DOHH2 (cell line): Measurements from ENCODE around the gene EML6.
A peak's percentile ranks its signal among the peaks of the same experiment; 100 is the strongest.

ENCODE experiments used
- H3F3A ChIP-seq: fragments of 200-600 bp; sonication (generic), shearing (Covaris generic); 2 replicates; pipeline ENCODE4 v1.6.0; 2016; ENCODE audit warnings: antibody characterized with exemption, mild to moderate bottlenecking; ENCODE audit not compliant: control insufficient read depth, insufficient read depth
- H3K27ac ChIP-seq: fragments of 200-600 bp; sonication (generic); 2 replicates; pipeline ENCODE4 v1.5.1; 2014; ENCODE audit warnings: low read depth, mild to moderate bottlenecking, low read length, moderate library complexity
- H3K27me3 ChIP-seq: fragments of 200-600 bp; sonication (generic); 2 replicates; pipeline ENCODE4 v1.6.1; 2014; ENCODE audit warnings: mild to moderate bottlenecking, low read length, mixed read lengths; ENCODE audit not compliant: control insufficient read depth
- H3K36me3 ChIP-seq: fragments of 200-600 bp; sonication (generic); 2 replicates; pipeline ENCODE4 v1.6.1; 2014; ENCODE audit warnings: mild to moderate bottlenecking, low read length, moderate library complexity, mixed read lengths; ENCODE audit not compliant: control insufficient read depth
- H3K4me1 ChIP-seq: fragments of 200-600 bp; sonication (generic); 2 replicates; pipeline ENCODE4 v1.6.1; 2014; ENCODE audit warnings: mild to moderate bottlenecking, low read length, mixed read lengths; ENCODE audit not compliant: control insufficient read depth
- H3K4me2 ChIP-seq: fragments of 200-600 bp; sonication (generic); 2 replicates; pipeline ENCODE4 v1.6.0; 2014; ENCODE audit warnings: mild to moderate bottlenecking, low read length, moderate library complexity
- H3K4me3 ChIP-seq: fragments of 200-600 bp; sonication (generic); 2 replicates; pipeline ENCODE4 v1.5.1; 2014; ENCODE audit warnings: mild to moderate bottlenecking, low read length, mixed read lengths
- H3K79me2 ChIP-seq: fragments of 200-600 bp; sonication (generic); 2 replicates; pipeline ENCODE4 v1.6.1; 2014; ENCODE audit warnings: mild to moderate bottlenecking, low read length, mixed read lengths; ENCODE audit not compliant: control insufficient read depth
- H3K9me2 ChIP-seq: fragments of 200-600 bp; sonication (generic); replicated peaks from 2 replicates; pipeline ENCODE4 v1.6.1; 2014; ENCODE audit warnings: mild to moderate bottlenecking, low read length, mixed read lengths; ENCODE audit not compliant: control insufficient read depth
- H3K9me3 ChIP-seq: fragments of 200-600 bp; sonication (generic); 2 replicates; pipeline ENCODE4 v1.6.1; 2014; ENCODE audit warnings: antibody characterized with exemption, low read length, mixed read lengths; ENCODE audit not compliant: control insufficient read depth, insufficient read depth
- H4K20me1 ChIP-seq: fragments of 200-600 bp; sonication (generic); 2 replicates; pipeline ENCODE4 v1.6.0; 2014; ENCODE audit warnings: low read depth, mild to moderate bottlenecking, antibody characterized with exemption, low read length, moderate library complexity; ENCODE audit not compliant: control insufficient read depth, insufficient read depth
- EZH2phosphoT487 ChIP-seq: fragments of 200-600 bp; sonication (generic); IDR thresholded peaks from 2 replicates; pipeline ENCODE4 v1.6.1; 2017; ENCODE audit warnings: borderline replicate concordance, mild to moderate bottlenecking, antibody characterized with exemption, low read length, moderate library complexity, mixed read lengths
- TF ChIP-seq, protein P1 (sequence below): fragments of 200-600 bp; sonication (generic); IDR thresholded peaks from one replicate; pipeline ENCODE4 v1.5.1; 2014; ENCODE audit warnings: antibody characterized with exemption, mild to moderate bottlenecking, low read depth, low read length; ENCODE audit not compliant: poor library complexity, severe bottlenecking

Gene EML6

DNA sequence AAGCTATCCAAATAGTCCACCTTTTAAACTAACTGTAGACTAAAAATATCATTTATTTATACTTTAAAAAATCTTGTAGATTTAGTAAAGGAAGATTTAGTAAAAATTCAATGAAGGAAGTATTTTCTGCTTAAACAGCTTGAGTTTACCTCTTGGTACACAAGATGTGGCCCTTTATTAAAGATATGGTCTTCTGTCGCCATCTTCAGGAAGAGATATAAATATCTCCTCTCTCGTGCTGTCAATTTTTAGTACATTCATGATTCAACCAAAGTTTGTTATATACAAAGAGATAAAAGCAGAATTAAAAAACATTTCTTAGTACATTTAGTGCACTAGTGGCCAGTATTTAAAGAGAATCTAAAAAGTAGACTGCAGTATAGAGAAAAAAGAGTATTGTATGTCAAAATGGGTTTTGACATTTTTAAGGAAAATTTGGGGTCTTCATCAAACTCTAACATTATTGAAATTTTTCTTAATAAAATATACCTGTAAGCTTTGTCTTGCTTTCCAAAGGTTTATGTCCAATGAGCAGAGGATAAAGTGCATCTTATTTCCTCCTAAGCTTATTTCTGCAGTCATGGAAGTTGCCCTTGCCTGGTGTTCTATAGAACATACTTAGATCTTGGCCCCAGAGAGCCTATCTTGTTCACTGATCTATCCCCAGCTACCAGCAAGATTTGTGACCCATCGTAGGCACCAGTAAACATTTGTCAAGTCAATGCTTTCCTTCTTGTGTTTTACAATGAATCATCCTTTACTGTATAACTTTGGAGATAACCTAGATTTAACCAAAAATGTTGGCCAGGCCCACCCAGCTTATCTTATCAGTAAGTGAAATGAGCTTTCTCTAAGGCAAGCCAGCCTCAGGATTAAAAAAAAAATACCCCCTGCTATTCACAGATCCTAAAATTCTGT is 18.5 kb upstream of the EML6 start:
- Histone ChIP-seq H3F3A (no peaks in the 10 kb centered on the region), H4K20me1 (no peaks in the 10 kb centered on the region), H3K27me3 (peaks cover 3% of the 10 kb centered on the region; the same call in 1 of the 2 replicates), H3K4me2 (no peak overlapping the region), H3K9me2 (no peaks in the 10 kb centered on the region), H3K9me3 (no peaks in the 10 kb centered on the region), H3K4me1 (peaks cover 21% of the 10 kb centered on the region), H3K27ac (no peak overlapping the region), H3K4me3 (no peak overlapping the region), H3K36me3 (no peaks in the 10 kb centered on the region), H3K79me2 (no peaks in the 10 kb centered on the region)
- TF ChIP-seq EZH2phosphoT487, result no peak
- TF ChIP-seq, protein P1, sequence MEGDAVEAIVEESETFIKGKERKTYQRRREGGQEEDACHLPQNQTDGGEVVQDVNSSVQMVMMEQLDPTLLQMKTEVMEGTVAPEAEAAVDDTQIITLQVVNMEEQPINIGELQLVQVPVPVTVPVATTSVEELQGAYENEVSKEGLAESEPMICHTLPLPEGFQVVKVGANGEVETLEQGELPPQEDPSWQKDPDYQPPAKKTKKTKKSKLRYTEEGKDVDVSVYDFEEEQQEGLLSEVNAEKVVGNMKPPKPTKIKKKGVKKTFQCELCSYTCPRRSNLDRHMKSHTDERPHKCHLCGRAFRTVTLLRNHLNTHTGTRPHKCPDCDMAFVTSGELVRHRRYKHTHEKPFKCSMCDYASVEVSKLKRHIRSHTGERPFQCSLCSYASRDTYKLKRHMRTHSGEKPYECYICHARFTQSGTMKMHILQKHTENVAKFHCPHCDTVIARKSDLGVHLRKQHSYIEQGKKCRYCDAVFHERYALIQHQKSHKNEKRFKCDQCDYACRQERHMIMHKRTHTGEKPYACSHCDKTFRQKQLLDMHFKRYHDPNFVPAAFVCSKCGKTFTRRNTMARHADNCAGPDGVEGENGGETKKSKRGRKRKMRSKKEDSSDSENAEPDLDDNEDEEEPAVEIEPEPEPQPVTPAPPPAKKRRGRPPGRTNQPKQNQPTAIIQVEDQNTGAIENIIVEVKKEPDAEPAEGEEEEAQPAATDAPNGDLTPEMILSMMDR, result peak; percentile 57

DNA sequence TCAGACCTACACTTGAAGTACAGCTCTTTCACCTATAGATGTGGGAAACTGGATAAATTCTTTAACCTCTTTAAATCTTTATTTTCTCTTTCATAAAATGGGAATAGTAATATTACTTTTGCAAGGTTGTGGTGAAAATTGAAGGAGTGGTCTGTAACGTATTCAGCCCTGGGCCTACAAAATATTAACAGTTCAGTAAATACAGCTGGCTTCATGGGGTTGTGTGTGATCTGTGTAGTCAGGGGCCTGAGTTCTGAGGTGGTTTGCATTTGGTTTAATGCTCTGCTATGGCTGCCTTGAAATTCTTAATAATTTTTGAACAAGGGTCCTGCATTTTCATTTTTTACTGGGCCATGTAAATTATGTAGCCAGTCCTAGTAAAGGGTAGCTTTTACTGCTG is 16.8 kb upstream of the EML6 start:
- Histone ChIP-seq H3K27me3 (peaks cover 3% of the 10 kb centered on the region; the same call in 1 of the 2 replicates), H3K4me3 (no peak overlapping the region), H3K4me2 (no peak overlapping the region), H3K27ac (no peak overlapping the region), H3K36me3 (no peaks in the 10 kb centered on the region), H4K20me1 (no peaks in the 10 kb centered on the region), H3K4me1 (peaks cover 21% of the 10 kb centered on the region), H3F3A (no peaks in the 10 kb centered on the region; the same call in 1 of the 2 replicates), H3K79me2 (no peaks in the 10 kb centered on the region), H3K9me3 (no peaks in the 10 kb centered on the region), H3K9me2 (no peaks in the 10 kb centered on the region)
- TF ChIP-seq, protein P1, result no peak
- TF ChIP-seq EZH2phosphoT487, result no peak

DNA sequence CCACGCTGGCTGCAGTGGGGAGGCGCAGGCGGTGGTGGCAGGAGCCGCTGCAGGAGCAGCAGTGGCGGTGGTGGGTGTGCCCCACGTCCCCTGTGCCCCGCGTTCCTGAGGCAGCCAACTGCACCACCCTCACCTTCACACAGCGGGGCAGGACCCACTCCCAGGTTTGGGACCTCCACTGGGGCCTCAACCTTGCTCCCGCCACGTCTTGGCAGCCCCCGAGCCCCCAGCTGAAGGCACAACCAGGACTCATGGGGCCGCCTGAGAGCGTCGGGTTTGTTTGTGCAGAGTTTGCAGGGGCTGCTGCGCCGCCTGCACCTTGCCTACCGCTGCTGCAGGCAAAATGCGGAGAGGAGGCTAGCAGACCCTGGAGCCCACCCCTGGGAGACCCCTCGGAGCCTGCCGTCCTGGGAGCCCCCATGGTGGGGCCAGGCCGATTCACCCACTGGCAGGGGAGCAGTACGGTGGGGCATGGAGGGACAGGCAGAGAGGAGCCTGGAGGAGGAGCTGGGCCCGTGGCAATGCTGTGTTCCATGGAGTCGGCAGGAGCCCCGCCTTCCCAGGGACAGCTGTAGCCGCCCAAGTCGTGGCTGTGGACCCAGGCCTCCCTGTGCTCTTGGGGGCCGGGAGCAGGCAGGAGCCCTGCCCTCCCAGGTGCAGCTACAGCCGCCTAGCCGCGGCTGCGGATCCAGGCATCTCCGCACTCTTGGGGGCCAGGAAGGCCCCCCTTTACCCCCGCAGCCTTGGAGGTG is 14.7 kb upstream of the EML6 start:
- no peaks in the 10 kb centered on the region for H3K9me3 ChIP-seq
- no peaks in the 10 kb centered on the region; the same call in 1 of the 2 replicates for H3F3A ChIP-seq
- H3K4me1 ChIP-seq, result peaks cover 21% of the 10 kb centered on the region
- H3K27me3 ChIP-seq, result peaks cover 3% of the 10 kb centered on the region; the same call in 1 of the 2 replicates
- peak overlapping the region; percentile 51 for H3K4me3 ChIP-seq
- H3K4me2 ChIP-seq, result peak overlapping the region; percentile 56
- no peaks in the 10 kb centered on the region for H3K36me3 ChIP-seq
- no peak for TF ChIP-seq EZH2phosphoT487
- TF ChIP-seq, protein P1, result peak; percentile 19
- H4K20me1 ChIP-seq, result no peaks in the 10 kb centered on the region
- no peaks in the 10 kb centered on the region for H3K9me2 ChIP-seq
- H3K79me2 ChIP-seq, result no peaks in the 10 kb centered on the region
- no peak overlapping the region for H3K27ac ChIP-seq
